Hypothalamus (tissue), 51 donors: ENCODE measurements around the gene HAUS3.

Experiments used
- DNase-seq, 51 donors: peaks; one replicate each; lab custom pipeline; 2025; lab: John Stamatoyannopoulos, UW

Gene HAUS3, protein sequence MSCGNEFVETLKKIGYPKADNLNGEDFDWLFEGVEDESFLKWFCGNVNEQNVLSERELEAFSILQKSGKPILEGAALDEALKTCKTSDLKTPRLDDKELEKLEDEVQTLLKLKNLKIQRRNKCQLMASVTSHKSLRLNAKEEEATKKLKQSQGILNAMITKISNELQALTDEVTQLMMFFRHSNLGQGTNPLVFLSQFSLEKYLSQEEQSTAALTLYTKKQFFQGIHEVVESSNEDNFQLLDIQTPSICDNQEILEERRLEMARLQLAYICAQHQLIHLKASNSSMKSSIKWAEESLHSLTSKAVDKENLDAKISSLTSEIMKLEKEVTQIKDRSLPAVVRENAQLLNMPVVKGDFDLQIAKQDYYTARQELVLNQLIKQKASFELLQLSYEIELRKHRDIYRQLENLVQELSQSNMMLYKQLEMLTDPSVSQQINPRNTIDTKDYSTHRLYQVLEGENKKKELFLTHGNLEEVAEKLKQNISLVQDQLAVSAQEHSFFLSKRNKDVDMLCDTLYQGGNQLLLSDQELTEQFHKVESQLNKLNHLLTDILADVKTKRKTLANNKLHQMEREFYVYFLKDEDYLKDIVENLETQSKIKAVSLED

DNA sequence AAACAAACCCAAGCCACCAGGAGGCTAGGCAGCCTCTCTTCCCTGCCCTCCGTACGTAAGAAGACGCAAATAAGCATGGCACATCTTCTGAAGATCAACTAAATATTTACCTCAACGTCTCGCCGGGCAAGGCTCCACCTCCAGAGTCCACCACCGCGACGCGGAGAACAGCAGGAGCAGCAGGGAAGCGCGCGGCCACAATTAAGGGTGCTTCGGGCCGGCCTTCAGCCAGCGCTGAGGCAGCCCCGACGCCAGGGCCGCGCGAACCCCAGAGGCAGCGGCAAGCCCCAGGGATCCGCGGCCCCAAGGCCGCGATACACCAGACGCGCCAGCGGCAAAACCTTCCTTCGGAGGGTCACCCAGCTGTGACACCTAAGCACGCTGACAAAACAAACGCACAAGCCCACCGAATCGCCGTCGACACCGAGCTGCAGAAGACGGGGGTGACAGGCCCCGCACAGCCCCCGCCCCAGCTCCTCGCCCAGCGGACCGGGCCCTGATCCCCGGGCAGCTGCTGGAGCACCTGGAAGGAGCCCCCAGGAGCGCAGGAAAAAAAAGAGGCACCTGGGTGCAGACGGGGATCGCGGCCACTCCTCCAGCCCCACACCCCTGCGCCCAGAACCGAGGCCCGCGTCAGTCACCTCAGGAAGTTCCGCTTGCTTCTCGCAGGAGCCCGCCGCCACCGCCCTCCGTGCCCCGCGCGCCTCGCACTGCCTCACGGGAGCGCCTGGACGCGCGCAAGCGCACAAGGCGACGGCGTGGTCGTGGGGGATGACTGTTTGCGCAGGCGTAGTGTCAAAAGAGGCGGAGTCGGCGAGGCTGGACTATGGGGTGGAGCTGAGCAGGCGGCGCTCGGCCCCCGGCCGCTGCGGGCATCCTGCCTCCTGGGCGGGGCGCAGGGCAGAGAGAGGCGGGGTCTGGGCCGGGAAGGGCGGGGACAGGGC lies at the start of gene HAUS3, which contains the start of gene POLN:
TSS of gene HAUS3 (minus strand) at position 712 of the 944 bp plus-strand sequence. CDS start 1,175 bp downstream, outside the sequence.
TSS of gene POLN (minus strand) at position 712 of the 944 bp plus-strand sequence. CDS start 12,890 bp downstream, outside the sequence.
- DNase-seq: peak; percentile 76 to 99 (median 97)

DNA sequence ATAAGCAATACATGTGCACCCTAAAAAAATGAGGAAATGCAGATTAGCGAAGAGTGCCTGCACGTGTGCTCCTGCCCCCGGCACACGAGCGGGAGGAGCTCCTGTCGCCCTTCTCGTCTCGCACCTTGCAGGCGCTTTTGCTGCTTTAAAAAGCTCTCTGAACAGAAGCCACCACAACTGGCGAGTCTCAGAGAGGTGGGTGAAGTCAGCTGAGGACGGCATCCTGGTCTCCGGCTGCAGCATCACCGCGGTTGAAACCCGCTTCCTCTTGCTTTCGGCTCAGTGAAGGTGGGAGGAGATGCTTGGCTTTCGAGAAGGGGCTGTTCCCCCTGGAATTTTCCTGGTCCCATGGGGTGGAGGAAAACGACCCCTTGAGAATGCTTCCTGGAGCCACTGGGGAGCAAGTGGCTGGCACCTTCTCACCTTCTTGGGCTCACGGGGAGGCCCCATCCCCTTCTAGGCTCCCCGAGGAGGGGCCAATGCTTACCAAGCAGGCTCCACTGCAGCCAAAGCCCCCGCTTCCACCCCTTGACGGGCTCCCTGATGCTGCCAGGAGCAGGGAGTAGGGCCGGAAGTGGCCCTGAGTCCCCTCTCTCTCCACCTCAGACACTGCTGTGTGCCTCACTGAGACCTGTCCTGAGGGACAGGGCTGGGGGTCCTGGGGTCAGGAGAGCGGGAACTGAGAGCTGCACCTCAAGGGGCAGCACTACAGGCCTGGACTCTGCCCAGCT lies 49.2 kb upstream of the HAUS3 start:
- DNase-seq: peak in 1 of 51 donors; percentile 44

DNA sequence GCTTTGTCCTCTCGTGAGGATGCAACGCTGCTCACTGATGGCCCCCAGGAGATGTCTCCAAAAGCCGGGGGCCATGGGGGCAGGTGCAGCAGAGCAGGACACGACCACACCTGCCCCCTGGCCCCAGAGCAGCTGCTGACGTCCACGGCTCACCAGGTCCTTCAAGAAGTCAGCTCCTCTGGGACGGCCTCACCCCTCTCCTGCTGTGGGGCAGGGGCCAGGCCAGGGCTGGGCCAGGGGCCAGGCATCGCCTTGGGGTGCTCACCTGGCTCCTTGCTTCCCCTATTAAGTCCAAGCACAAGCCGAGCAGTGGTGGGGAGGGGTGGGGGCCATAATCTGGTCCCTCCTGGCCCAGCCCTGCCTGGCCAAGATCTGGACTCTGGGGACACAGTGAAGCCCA lies 48.6 kb upstream of the HAUS3 start:
- DNase-seq: no peak

DNA sequence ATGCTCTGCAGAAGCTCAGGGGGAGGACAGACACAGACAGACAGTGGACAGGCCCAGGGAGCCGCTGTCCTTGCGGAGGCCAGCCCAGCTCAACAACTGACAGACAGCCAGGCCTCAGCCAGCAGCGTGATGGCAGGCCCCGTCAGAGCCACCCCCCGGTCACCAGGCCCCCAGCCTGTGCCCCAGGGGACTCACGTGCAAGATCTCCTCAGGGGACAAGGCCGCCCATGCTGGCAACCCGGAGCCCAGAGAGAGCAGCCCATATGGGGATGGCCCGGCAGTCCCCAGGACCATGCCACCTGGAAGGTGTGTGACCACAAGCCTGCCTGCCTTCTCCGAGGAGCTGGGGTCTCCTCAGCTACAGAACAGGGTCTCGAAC lies 48.0 kb upstream of the HAUS3 start:
- no peak for DNase-seq

DNA sequence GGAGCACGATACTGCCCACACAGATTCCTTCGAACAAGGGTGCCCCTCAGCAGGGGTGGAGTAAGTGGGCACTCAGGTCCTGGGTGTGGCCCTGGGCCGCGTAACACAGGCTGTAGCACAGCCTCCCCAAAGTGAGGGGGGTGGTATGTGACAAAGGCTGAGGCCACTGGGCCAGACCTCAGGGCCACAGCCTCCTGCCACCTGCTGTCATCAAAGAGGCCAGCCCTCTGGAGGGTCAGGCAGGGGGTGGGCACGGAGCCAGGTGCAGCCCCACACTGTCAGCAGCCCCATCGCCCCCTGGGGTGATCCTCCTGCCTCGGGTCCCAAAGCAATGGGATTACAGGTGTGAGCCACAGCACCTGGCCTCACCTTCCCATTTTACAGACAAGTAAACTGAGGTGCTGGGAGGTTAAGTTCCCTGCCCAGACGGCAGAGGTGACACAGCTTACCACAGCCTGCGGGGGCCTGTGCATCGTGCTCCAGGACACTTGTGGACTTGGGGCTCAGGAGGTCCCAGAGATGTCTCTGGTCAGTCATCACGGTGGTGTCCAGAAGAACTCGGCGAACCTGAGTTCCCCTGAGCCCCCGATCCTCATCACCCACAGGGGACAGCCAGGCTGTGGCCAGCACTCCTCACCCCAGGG lies 47.5 kb upstream of the HAUS3 start:
- no peak for DNase-seq

DNA sequence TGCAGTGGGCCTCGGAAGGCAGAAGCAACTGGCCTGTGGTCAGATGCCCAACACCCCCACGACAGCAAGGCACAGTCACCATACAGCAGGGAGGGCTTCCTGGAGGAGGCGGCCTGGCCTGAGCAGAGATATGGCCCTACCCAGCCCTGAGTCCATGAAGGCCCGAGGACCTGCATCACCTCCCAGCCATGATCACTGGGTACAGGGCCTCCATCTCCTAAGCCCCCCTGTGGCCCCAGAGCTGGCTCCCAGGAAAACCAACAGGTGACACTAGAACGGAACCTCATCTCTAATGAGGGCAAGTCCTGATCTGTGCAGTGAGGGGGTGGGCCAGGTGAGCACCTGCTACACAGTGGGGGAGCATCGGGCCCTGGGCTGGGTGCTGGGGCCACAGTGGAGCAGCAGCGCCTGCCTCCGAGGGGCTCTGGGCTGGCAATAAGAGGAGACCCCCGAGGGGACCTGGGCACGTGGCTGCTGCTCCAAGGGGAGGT lies 46.2 kb upstream of the HAUS3 start:
- DNase-seq: no peak

DNA sequence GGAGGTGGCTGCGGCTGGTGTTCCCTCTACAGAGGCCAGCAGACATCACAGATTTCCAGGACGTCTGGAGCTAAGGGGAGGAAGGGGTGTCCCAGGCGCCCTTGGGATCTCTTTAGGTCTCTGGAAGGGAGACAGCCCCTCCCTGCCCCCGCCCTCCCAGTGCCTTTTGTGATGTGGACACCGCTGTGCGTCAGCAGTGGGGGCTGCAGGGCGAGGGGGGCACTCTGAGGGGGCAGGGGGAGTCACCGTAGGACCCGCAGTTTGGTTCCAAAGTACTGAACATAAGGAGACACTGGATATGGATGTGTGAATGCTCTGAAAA lies 45.6 kb upstream of the HAUS3 start:
- DNase-seq: no peak

DNA sequence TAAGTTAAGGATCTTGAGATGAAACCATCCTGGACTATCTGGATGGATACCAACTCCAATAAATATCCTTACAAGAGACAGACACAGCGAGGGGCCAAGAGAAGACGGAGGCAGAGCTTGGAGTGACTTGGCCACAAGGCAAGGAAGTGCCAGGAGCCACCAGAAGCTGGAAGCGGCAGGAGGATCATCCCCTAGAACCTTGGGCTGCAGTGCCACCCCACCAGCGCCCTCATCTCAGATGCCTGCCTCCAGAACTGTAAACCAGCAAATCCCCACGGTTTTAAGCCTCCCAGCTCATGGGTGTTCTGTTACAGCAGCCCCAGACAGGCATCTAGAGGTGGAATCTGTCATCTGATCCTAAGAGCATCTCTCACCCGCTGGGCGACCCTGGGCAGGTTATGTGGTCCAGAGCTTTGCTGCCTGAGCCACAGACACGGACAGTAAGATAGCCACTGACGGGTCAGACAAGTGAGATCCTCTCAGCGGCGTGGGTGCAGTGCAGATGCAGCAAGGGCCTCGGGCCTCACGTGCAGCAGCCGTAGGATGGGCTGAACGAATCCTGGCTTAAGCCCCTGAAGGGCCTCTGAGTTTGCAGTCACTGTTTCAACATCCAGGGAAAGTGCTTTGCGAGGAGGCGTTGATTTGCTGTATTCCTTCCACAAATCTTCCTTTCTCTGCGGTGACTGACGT lies 45.1 kb upstream of the HAUS3 start:
- no peak for DNase-seq

DNA sequence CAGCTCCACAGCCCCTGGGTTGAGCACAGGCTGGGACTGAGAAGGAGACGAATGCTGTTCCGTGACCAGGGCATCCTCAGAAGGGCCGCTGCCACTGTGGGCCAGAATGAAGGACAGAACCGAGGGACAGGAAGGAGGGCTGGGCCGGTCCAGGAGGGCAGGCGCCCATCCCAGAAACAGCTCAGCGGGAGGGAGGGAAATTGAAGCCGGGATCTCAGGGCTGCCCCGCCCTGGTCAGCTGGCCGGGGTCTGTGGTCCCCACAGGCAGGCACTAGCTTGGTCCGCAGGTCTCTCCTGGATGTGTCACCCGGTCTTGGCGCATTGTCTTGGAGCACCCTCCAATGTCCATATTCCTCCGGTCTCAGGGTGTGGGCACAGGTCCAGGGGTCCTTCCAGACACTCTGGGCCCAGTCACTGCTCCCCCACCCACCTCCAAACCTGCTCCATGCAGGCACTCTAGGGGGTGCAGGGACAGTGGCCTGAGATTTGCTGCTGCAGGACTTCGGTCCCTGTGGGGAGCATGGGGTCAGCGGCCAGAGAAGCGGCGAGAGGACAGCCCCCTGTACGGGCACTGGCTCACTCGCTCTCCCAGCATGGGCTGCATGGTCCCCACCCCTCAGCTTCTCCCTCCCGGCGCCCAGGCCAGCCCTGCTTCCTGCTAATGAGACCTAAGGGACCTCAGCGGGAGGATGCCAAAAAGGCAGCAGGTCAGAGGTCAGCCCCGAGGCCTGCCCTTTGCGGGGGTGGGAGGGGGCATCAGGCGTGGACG lies 43.9 kb upstream of the HAUS3 start:
- DNase-seq: no peak

DNA sequence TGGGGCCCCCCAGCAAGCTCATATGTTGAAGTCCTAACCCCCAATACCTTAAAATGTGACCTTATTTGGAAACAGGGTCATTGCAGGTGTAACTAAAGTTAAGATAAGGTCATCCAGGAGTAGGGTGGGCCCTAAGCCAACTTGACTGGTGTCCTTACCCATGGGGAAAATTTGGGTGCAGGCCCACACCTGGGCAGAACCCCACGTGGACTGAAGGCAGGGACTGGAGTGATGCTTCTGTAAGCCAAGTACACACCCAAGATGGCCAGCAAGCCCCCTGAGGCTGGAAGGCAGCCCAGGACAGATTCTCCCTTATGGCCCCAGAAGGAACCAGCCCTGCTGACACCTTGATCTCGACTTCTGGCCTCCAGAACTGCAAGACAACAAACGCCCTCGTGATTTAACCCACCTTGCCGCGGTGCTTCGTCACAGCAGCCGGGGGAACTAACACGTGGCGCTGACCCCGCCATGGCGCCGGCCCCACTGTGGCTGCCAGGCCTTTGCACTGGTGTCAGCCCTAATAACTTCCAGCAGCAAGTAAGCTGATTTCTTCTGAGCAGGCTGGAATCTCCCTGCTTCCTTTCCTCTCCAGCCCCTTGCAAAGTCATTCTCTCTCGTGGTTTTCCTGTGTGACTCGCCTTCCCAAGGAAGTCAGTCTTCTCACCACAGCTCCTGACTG lies 43.2 kb upstream of the HAUS3 start:
- DNase-seq: no peak

DNA sequence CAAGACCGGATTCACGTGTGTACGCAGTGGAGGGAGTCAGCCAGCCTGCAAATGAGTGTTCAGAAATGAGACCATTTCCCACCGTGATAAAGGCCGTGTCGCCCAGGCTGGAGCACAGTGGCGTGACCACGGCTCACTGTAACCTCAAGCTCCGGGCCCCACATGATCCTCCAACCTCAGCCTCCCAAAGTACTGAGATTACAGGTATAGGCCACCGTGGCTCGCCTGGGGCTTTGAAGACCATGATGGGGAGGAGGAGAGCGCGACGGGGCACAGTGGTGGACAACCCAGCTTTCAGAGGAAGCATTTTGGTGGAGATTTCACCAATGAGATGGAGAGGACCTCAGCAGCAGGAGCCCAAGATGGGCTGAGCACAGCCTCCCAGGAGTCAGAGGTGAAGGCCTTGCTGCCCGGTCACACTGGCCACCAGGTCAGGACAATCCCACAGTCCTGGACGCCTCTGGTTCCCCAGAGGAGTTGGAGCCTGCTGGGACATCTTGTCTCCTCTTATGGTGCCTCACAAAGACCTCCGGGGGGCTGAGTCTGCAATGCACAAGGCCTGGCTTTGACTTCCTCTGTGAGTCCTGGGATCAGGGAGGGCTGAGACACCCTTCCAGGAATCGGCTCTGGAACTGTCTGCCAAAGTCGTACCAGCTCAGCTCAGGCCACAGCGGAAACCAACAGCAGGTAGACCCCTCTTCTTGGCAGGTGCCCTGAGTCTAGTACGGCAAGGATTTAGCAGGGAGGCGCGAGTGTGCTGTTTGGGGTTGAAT lies 42.4 kb upstream of the HAUS3 start:
- DNase-seq: no peak

DNA sequence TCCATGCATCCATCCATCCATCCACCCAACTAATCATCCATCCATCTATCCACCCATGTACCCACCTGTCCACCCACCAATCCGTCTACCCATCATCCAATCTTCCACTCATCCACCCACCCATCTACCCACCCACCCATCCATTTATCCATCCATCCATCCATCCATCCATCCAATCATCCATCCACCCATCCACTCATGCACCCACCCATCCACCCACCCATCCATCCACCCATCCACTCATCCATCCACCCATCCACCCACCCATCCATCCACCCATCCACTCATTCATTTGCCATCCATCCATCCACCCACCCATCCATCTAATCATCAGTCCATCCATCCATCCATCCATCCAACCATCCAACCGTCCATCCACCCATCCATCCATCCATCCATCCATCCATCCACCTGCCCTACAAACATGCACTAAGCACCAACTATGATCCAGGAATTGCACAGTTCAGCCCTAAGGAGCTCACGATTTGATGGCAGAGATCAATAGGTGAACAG lies 41.3 kb upstream of the HAUS3 start:
- DNase-seq: no peak

DNA sequence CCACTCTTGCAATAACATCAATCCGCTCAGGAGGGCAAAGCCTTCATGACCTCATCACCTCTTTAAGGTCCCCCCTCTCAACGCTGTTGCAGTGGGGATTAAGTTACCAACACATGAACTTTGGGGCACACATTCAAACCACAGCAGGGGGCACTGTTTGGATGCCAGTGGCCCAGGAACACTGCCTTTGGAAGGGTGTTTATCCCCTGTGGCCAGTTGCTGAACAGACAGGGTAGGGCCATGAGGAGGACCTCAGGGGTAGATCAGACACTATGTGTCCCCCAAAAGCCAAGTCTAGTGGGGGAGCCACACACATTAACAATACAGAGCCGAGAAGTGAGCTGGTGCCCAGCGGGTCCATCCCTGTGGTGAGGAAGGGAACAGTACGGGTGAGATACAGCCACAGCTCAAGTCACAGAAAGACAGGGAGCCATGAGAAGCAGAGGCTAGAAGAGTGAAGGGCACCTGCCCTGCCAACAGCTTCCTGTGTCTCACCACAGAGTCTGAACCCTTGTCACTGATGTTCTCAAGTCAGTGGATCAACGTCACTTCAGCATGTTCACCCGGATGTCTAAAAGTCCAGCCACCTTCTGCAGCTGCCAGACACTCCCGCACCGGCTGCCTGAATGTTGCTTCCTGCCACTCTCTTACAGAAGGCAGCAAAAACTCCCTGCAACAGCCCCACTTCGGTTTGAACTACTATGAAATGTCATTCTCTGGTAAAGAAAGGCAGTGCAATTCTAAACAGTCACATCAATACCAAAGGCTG lies 39.8 kb upstream of the HAUS3 start:
- DNase-seq: no peak

DNA sequence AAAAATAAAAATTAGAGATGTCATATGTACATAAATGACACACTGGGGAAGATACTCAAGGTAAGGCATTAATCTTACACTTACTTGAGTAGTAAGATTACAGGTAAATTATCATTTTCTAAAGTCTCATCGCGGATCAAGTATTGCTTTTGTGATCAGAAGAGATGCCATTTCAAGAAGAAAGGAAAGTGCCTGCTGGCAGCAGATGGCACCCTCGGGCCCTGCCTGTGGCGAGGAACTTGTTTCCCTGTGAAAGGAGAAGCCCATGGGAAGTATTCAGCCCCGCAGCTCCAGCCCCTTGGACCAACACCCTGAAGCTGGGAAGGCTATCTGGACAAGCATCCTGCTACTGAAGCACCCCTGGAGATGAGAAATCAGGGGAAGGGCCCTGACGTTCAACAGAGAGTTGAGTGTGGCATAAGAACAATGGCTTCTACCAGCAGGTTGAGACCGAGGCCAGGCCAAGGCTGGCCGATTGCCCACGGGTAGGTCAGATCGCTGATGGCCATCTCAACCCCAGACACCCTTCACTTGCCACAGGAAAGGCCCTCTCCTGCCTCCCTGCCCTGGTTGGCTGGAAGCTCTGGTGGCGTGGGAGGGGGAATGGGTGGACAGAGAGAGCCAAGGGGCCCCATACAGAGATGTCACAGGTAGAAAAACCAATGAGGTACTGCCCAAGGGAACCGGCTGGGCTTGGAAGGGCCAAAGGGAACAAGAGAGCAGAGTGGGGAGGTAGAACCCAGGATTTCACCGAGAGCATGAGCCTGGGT lies 38.8 kb upstream of the HAUS3 start:
- DNase-seq: peak in 16 of 51 donors; percentile 21 to 58 (median 36)

DNA sequence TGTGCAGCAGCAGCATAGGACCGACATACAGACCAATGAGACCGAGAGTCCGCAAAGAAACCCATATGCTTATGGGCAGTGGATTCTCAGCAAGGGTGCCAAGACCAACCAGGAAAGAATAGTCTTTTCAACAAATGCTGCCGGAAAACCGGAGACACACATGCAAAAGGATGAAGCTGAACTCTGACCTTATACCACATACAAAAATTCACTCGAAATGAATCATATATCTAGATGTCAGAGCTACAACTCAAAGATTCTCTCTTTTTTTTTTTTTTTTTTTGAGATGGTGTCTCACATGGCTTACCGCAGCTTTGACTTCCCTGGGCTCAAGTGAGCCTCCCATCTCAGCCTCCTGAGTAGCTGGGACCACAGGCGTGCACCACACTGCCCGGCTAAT lies 36.0 kb upstream of the HAUS3 start:
- DNase-seq: no peak
